GM21723 (cell line): Measurements from ENCODE around the gene FLOT1.
A peak's percentile ranks its signal among the peaks of the same experiment; 100 is the strongest.
"Not testable (repeated sequence)": the region's sequence is repeated elsewhere in the genome, so short reads cannot be mapped to it uniquely, and the experiment has no call there.

ENCODE experiments used
- ATAC-seq: cut with Tn5 transposase; IDR thresholded peaks from one replicate; pipeline ENCODE4 v1.9.1; 2021; ENCODE audit warnings: mild to moderate bottlenecking, moderate library complexity; ENCODE audit not compliant: unreplicated experiment

FLOT1 gene

GRCh38 chr6:30767158-30767943 is 24.9 kb upstream of the FLOT1 start:
- peak; percentile 76 for ATAC-seq

GRCh38 chr6:30766461-30767157 is 24.1 kb upstream of the FLOT1 start:
- ATAC-seq = no peak

- ATAC-seq = not testable (repeated sequence)
Measured at GRCh38 chr6:30765495-30765894, 23.0 kb upstream of the FLOT1 start.

GRCh38 chr6:30764490-30765043 is 22.1 kb upstream of the FLOT1 start:
- not testable (repeated sequence) for ATAC-seq

GRCh38 chr6:30763618-30764489 is 21.4 kb upstream of the FLOT1 start:
- ATAC-seq = no peak

GRCh38 chr6:30763155-30763617 is 20.7 kb upstream of the FLOT1 start:
- ATAC-seq = no peak

GRCh38 chr6:30761791-30762429 is 19.4 kb upstream of the FLOT1 start:
- no peak for ATAC-seq

GRCh38 chr6:30760549-30760948 is 18.1 kb upstream of the FLOT1 start:
- ATAC-seq = no peak

- no peak for ATAC-seq
Measured at GRCh38 chr6:30759575-30760239, 17.2 kb upstream of the FLOT1 start.

- ATAC-seq = no peak
Measured at GRCh38 chr6:30757261-30757904, 14.9 kb upstream of the FLOT1 start.

- not testable (repeated sequence) for ATAC-seq
Measured at GRCh38 chr6:30756405-30757003, 14.0 kb upstream of the FLOT1 start.

GRCh38 chr6:30754631-30755030 is 12.1 kb upstream of the FLOT1 start:
- no peak for ATAC-seq

GRCh38 chr6:30752157-30752927 is 9.9 kb upstream of the FLOT1 start:
- no peak for ATAC-seq

- no peak for ATAC-seq
Measured at GRCh38 chr6:30750379-30750668, 7.8 kb upstream of the FLOT1 start.

GRCh38 chr6:30749554-30750378 is 7.3 kb upstream of the FLOT1 start:
- ATAC-seq = no peak

GRCh38 chr6:30748851-30749540 is 6.5 kb upstream of the FLOT1 start:
- no peak for ATAC-seq
